Colonic mucosa (tissue), 4 donors: Measurements from ENCODE around the gene RBP7. TPM values are rescaled to one million over a fixed set of nuclear protein-coding genes. Genes with fewer than 3 reads are reported as not detected.
A peak's percentile ranks its signal among the peaks of the same experiment; 100 is the strongest.

ENCODE experiments used
- DNase-seq: peaks from one replicate; pipeline ENCODE4 v3.0.0-alpha.2; 2020
- H3K27ac ChIP-seq: fragments of 200-600 bp; one replicate; pipeline ENCODE4 v1.8.0; 2021
- H3K27me3 ChIP-seq: fragments of 200-600 bp; one replicate; pipeline ENCODE4 v1.8.0; 2021
- H3K36me3 ChIP-seq: fragments of 200-600 bp; one replicate; pipeline ENCODE4 v1.8.0; 2021
- H3K4me1 ChIP-seq: fragments of 200-600 bp; one replicate; pipeline ENCODE4 v1.8.0; 2021; ENCODE audit warnings: mild to moderate bottlenecking
- H3K4me3 ChIP-seq: fragments of 200-600 bp; one replicate; pipeline ENCODE4 v1.8.0; 2021
- H3K9ac ChIP-seq, 2 donors: one replicate each; pipeline ENCODE4 v1.7.0; 2013; ENCODE audit warnings: control low read depth in 2 of 2, low read depth in 2 of 2, low read length in 2 of 2
- H3K9me3 ChIP-seq: fragments of 200-600 bp; one replicate; pipeline ENCODE4 v1.8.0; 2021
- CTCF ChIP-seq: fragments of 200-600 bp; IDR thresholded peaks from one replicate; pipeline ENCODE4 v1.8.0; 2022; ENCODE audit warnings: antibody characterized with exemption, mild to moderate bottlenecking
- intact Hi-C: fragments of 100-400 bp; cut with DNase I; formaldehyde crosslinking; loops from one replicate; pipeline ENCODE4 v1.14.1; 2022
- total RNA-seq, 2 donors: library from RNA; stranded (reverse); fragmentation: NEBNext Ultra II Directional in 1 of 2; extraction: Animal tissue kit (Norgen Biotek cat#: 25700) in 1 of 2; gene quantifications; one replicate each; pipeline ENCODE4 v1.2.1, GENCODE V29; 2021
- donor health status: healthy.
- donor health status: DM: no; HTN: no; CAD: no.
- donor health status: DM: no; HTN: no; CAD: no.

Gene RBP7
- total RNA-seq = 1 to 10 TPM in 1 of 2 donors, under 1 TPM in 1; 0.56 to 1.6 TPM

GRCh38 chr1:9996624-9997582 is at the start of gene RBP7:
RBP7 (plus strand) TSS chr1:9997228; CDS start chr1:9997259, 31 bp downstream.
- no peak for TF ChIP-seq CTCF
- peaks cover 22% of the 10 kb centered on the region for H3K27me3 ChIP-seq

GRCh38 chr1:9957726-9958125 is 39.3 kb upstream of the RBP7 start:
- no peaks in the 10 kb centered on the region for H3K9me3 ChIP-seq
- no peaks in the 10 kb centered on the region for H3K27me3 ChIP-seq
- no peak for TF ChIP-seq CTCF
- H3K27ac ChIP-seq = no peak overlapping the region
- DNase-seq = no peak
- H3K36me3 ChIP-seq = no peaks in the 10 kb centered on the region
- no peak overlapping the region for H3K9ac ChIP-seq
- no peak overlapping the region for H3K4me3 ChIP-seq
- intact Hi-C loops = no loop called here
- no peaks in the 10 kb centered on the region for H3K4me1 ChIP-seq

More at GRCh38 chr1:9996624-9997582, at the start of gene RBP7:
- peak; percentile 26 for DNase-seq
- Histone ChIP-seq H3K36me3 (no peaks in the 10 kb centered on the region), H3K9me3 (no peaks in the 10 kb centered on the region), H3K4me1 (no peaks in the 10 kb centered on the region), H3K27ac (no peak within 1 kb of the TSS), H3K4me3 (peak within 1 kb of the TSS; percentile 51), H3K9ac (peak within 1 kb of the TSS in 1 of 2 donors; percentile 50)
- intact Hi-C loops = no loop called here

GRCh38 chr1:9960011-9960410 is 37.0 kb upstream of the RBP7 start:
- Histone ChIP-seq H3K9me3 (no peaks in the 10 kb centered on the region), H3K27ac (no peak overlapping the region), H3K9ac (no peak overlapping the region), H3K4me1 (no peaks in the 10 kb centered on the region), H3K36me3 (no peaks in the 10 kb centered on the region), H3K27me3 (no peaks in the 10 kb centered on the region), H3K4me3 (no peak overlapping the region)
- no peak for DNase-seq
- no peak for TF ChIP-seq CTCF
- intact Hi-C loops = no loop called here

GRCh38 chr1:9960706-9961562 is 36.1 kb upstream of the RBP7 start:
- Histone ChIP-seq H3K9me3 (no peaks in the 10 kb centered on the region), H3K4me1 (no peaks in the 10 kb centered on the region), H3K4me3 (no peak overlapping the region), H3K36me3 (no peaks in the 10 kb centered on the region), H3K9ac (no peak overlapping the region), H3K27me3 (no peaks in the 10 kb centered on the region), H3K27ac (no peak overlapping the region)
- DNase-seq = no peak
- intact Hi-C loops = no loop called here
- TF ChIP-seq CTCF = no peak

- H3K9ac ChIP-seq = no peak overlapping the region
- intact Hi-C loops = no loop called here
- peaks cover 6% of the 10 kb centered on the region for H3K36me3 ChIP-seq
- H3K27me3 ChIP-seq = no peaks in the 10 kb centered on the region
- no peak overlapping the region for H3K27ac ChIP-seq
- no peaks in the 10 kb centered on the region for H3K9me3 ChIP-seq
- no peaks in the 10 kb centered on the region for H3K4me1 ChIP-seq
- no peak overlapping the region for H3K4me3 ChIP-seq
- no peak for DNase-seq
- no peak for TF ChIP-seq CTCF
Observed at GRCh38 chr1:9984253-9984652, 12.8 kb upstream of the RBP7 start.
